GM18507 (cell line): ENCODE data around the gene SUN2.

Experiments used
- DNase-seq: peaks from one replicate; pipeline ENCODE4 v3.0.0; 2011; ENCODE audit warnings: low read depth; ENCODE audit not compliant: insufficient read length; ENCODE audit errors: extremely low spot score
- FAIRE-seq: peaks from 2 replicates; lab custom pipeline; 2011; peaks lifted over from hg19 to GRCh38; lab: Jason Lieb, UNC

Gene SUN2

GRCh38 chr22:38739300-38740055, 16.3 kb downstream of the SUN2 start:
- no peak for FAIRE-seq
- no peak for DNase-seq

- FAIRE-seq (no peak), DNase-seq (no peak)
Measured at GRCh38 chr22:38738475-38739070, 17.2 kb downstream of the SUN2 start.

- FAIRE-seq (no peak), DNase-seq (no peak)
Measured at GRCh38 chr22:38737302-38738060, 18.3 kb downstream of the SUN2 start.

- FAIRE-seq (no peak), DNase-seq (no peak)
Measured at GRCh38 chr22:38736257-38736570, 19.6 kb downstream of the SUN2 start.

DNA sequence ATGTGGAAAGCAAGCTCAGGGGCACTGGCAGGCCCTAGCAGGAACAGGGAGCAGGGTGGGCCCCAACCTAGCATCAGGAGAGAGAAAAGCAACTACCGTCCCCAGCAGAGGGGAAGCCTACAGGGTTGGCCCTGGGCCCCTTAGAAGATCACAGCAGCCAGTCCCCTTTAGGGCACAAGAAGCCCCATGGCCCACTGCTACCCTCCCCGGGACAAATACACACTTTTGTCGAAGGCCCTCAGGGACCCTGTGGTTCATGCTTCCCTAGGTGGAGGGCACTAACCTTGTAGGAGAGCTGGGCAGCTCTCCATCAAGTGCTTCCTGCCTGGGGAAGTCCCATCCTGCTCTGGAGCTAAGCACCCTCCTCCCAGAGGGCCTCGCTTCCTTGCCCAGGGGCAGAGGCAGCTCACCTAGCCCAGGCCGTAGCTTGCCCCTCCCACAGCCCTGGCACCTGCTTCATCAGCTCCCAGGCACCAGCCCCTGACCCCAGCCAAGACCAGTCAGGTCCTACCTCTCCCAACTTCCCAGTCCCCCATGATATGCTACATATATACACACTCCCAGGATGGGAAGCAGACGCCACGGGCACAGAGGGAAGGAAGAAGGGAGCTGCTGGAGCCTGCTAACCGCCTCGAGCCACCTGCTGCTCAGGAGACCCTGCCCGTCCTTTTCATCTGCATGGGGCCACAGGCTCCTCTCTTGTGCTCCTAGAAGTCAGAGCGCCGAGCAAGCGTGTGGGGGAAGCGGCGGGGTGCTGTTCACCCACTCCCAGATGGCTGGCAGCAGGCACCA, 20.1 kb downstream of the SUN2 start:
- DNase-seq (no peak), FAIRE-seq (peak; percentile 51)

DNA sequence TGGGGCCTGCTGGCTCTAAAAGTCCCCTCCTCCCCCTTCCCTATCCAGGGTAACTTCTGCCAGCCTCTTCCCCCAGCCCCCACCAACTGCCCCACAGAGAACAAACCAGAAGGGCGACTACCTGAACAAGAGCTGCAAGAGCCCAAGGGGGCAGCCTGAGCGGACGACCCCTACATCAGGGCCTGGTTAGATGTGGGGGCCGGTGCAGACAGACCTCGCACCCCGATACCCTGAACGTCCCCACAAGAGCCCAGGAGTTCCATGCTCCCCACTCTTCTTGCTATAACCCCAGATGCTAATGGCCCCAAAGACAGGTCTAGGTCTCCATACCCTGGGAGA, 20.7 kb downstream of the SUN2 start:
- FAIRE-seq (no peak), DNase-seq (no peak)

DNA sequence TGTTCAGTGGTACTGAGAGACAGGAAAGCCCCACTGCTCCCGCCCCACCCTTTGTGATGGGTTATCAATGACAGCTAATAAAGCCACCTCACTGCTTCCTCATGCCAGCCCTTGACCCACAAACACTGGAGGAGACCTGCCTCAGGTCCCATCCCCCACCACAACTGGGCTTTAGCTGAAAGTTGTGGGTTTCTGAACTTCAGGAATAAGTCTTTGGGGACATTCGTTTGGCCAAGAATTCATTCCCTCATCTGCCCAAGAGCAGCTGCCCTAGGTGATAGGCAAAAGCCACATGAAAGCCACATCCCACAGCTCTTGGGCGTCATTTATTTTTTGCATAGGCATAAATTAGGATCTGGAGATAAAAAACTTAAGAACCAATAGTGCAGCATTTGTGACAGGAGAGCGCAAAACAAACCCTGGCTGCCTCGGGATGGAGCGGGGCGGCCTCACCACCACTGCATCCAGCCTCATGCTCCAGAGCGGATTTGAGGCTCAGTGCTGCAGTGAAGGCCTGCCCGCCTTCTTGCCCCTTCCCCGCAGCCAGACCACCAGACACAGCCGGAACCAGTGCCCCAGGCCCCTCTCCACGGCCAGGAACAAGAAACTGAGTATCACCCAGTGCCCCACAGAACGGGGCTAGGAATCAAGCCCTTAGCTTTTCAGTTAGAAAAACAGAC, 21.2 kb downstream of the SUN2 start:
- DNase-seq (no peak), FAIRE-seq (no peak)

GRCh38 chr22:38733724-38734381, 21.9 kb downstream of the SUN2 start:
- no peak for DNase-seq
- FAIRE-seq, result no peak

DNA sequence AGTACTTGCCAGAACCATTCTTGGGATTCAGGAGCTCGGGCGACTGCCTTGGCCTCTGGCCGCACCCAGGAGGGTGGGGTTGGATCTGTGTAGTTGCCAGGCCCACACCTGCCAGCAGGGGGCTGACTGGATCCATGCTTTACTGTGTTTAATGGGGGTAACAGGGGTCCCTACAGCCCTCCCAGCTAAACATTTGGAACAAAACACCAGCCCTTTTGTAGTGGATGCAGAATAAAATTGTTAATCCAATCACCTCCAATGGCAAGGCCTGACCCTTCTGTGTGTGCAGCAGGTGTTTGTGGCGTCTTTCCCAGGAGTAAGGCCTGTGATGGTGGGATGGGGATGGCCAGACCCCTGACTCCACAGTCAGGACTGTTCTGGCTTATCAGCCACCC, 22.5 kb downstream of the SUN2 start:
- FAIRE-seq, result peak; percentile 56
- DNase-seq, result no peak

- FAIRE-seq (no peak), DNase-seq (no peak)
Measured at GRCh38 chr22:38732251-38732815, 23.5 kb downstream of the SUN2 start.

GRCh38 chr22:38731703-38732161, 24.1 kb downstream of the SUN2 start:
- FAIRE-seq (no peak), DNase-seq (no peak)

DNA sequence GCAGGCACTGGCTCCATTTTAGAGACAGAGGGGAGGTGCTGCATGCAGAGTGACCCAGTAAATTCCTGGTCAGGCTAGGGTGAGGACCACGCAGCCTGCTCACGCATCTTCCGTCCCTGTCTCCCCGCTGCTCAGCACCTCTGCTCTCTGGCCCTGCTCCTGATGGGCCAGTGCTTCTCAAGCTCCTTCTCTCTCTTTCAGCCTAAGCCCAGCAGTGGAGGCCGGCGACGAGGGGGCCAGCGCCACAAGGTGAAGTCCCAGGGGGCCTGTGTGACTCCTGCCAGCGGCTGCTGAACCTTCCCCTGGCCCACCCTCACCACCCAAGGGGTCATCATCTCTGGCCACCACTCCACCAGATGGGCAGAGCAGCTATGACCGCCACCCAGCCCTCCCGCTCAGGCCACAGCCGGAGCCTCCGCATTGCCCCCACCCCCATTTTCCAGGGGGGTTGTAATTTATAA, 25.4 kb downstream of the SUN2 start:
- no peak for FAIRE-seq
- DNase-seq, result no peak

- no peak for DNase-seq
- no peak for FAIRE-seq
Measured at GRCh38 chr22:38729946-38730345, 25.9 kb downstream of the SUN2 start.

- DNase-seq, result no peak
- FAIRE-seq, result no peak
Measured at GRCh38 chr22:38728871-38729796, 26.7 kb downstream of the SUN2 start.

DNA sequence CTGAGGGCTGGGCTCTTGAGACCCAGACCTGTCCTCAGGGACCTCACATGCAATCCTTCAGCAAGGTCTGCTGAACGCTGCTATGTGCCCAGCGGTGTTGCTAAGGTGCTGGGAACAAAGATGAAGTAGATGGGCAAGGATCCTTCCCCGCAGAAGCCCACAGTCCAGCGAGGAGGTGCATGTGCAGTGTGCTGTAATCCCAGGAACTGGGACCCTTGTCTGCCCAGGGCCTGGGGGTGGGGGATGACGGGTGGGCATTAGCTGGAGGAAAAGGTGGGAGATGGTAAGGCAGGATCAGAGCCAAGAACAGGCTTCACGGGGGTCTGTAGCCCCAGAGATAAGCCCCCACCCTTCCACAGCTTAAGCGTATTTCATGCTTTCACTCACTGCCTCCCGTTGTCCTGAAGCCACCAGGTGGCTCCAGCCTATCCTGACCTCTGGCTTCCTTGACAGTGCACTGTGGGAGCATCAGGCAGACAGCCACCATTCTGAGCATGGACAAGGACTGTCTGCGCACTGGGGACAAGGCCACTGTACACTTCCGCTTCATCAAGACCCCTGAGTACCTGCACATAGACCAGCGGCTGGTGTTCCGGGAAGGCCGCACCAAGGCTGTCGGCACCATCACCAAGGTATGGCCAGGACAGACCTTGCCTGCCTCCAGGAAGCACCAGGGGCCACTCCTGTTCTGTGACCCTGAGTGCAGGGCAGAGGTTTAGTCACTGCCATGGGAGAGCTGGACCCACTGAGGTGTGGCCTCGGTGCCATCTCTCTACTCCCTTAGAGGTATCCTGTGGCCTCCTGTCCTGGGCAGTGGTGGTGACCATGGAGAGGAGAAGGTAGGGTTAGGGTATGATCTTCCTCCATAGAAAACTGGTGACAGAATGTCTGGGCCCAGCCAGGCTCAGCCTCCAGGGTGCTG, 28.0 kb downstream of the SUN2 start:
- FAIRE-seq (no peak), DNase-seq (no peak)

DNA sequence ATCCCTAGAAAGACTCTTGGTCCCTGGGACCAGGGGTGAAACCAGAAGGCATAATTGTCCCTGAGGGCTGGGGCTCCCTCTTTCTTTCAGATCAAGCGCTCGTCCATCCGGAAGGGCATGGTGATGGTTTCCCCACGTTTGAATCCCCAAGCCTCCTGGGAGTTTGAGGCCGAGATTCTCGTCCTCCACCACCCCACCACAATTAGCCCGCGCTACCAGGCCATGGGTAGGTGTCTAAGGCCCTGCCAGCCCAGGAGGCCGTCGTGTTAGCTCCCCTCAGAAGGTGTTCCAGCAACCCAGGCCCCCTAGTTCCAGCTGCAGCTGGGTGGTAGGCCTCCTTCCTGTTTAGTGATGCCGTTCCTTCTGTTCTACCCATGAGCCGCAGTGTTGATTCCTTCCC, 28.7 kb downstream of the SUN2 start:
- DNase-seq, result no peak
- no peak for FAIRE-seq
